Measurements from ENCODE around the gene TTC36. TPM values are rescaled to one million over a fixed set of nuclear protein-coding genes. Genes with fewer than 3 reads are reported as not detected.
"Not testable (repeated sequence)": the region's sequence is repeated elsewhere in the genome, so short reads cannot be mapped to it uniquely, and the experiment has no call there.

Gene TTC36
- total RNA-seq, 1 donor from 2014 or later: 2.4 TPM

DNA sequence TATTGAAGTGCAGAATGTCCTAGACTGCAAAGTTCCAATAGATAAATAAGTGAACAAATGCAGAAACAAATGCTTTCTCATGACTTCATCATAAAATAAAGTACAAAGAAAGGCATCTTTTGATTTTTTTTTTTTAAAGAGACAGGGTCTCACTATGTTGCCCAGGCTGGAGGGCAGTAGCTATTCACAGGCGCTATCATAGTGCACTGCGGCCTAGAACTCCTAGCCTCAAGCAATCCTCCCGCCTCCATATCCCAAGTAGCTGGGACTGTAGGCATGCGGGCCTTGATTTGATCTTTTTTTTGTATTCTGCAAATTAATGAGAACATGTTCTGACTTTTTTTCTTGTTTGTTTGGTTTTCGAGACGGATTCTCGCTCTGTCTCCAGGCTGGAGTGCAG lies 47.4 kb downstream of the TTC36 start:
- FAIRE-seq: no peak
- DNase-seq (ENCODE audit: low spot score in 2 of 2): no peak

- DNase-seq (ENCODE audit: low spot score in 2 of 2); FAIRE-seq: not testable (repeated sequence)
Measured at GRCh38 chr11:118577995-118578394, 50.7 kb downstream of the TTC36 start.

Other genes starting within 250 kb of the TTC36 start
- gene CD3E, start 222.7 kb upstream of the TTC36 start, total RNA-seq: not detected
- not detected for gene CD3D, start 184.8 kb upstream of the TTC36 start, total RNA-seq
- gene CD3G, start 183.1 kb upstream of the TTC36 start, total RNA-seq: not detected
- 58.3 TPM for gene UBE4A, start 167.9 kb upstream of the TTC36 start, total RNA-seq
- 76.2 TPM for gene ATP5MG, start 125.9 kb upstream of the TTC36 start, total RNA-seq
- gene KMT2A, start 91.0 kb upstream of the TTC36 start, total RNA-seq: 35.9 TPM
- gene TMEM25, start 3.7 kb downstream of the TTC36 start, total RNA-seq: 27.3 TPM
- 69.7 TPM for gene IFT46, start 38.5 kb downstream of the TTC36 start, total RNA-seq
- 71.3 TPM for gene ARCN1, start 44.9 kb downstream of the TTC36 start, total RNA-seq
- 53.8 TPM for gene PHLDB1, start 80.1 kb downstream of the TTC36 start, total RNA-seq
- not detected for gene TREH, start 152.2 kb downstream of the TTC36 start, total RNA-seq